IMR-90 (cell line): ENCODE results near the gene MTURN. TPM values are rescaled to one million over a fixed set of nuclear protein-coding genes. Genes with fewer than 3 reads are reported as not detected.

Experiments used
- ATAC-seq: fragments of 200-7000 bp; cut with Tn5 transposase; 2 replicates; pipeline ENCODE4 v1.9.1; 2020; ENCODE audit warnings: low read depth, mild to moderate bottlenecking, moderate library complexity
- BruUV-seq: library from RNA; stranded (reverse); fragments of 400-500 nt; replicated peaks from 2 replicates; lab custom pipeline; 2021; lab: Mats Ljungman, UMichigan
- CTCF ChIA-PET: fragments of 300-600 bp; formaldehyde crosslinking; extraction: SDS; loops from one replicate; lab custom pipeline; 2021; ENCODE audit warnings: antibody characterized with exemption; lab: Yijun Ruan, JAX
- POLR2A ChIA-PET: fragments of 300-600 bp; sonication (Branson Sonifier 250); formaldehyde crosslinking; loops from one replicate; lab custom pipeline; 2022; ENCODE audit warnings: antibody characterized with exemption; ENCODE audit not compliant: unreplicated experiment; lab: Charles Lee
- DNase-seq: peaks from one replicate; pipeline ENCODE4 v3.0.0; 2013
- H2AFZ ChIP-seq: replicated peaks from 2 replicates; pipeline ENCODE3; 2013; ENCODE audit warnings: low read length, mild to moderate bottlenecking; ENCODE audit not compliant: poor library complexity
- H2AK5ac ChIP-seq: 2 replicates; pipeline ENCODE4 v1.6.1; 2013; ENCODE audit warnings: low read depth, low read length, inconsistent platforms
- H2AK9ac ChIP-seq: replicated peaks from 2 replicates; pipeline ENCODE3; 2013; ENCODE audit warnings: mild to moderate bottlenecking, low read depth, low read length, moderate library complexity; ENCODE audit not compliant: poor library complexity
- H2BK120ac ChIP-seq: 2 replicates; pipeline ENCODE4 v1.6.1; 2013; ENCODE audit warnings: low read depth, low read length, inconsistent platforms
- H2BK15ac ChIP-seq: 3 replicates; pipeline ENCODE4 v1.6.1; 2013; ENCODE audit warnings: low read depth, low read length, inconsistent platforms
- H2BK20ac ChIP-seq: 2 replicates; pipeline ENCODE4 v1.6.1; 2013; ENCODE audit warnings: low read depth, mild to moderate bottlenecking, inconsistent platforms, low read length, moderate library complexity
- H2BK5ac ChIP-seq: 2 replicates; pipeline ENCODE4 v1.6.1; 2013; ENCODE audit warnings: mild to moderate bottlenecking, low read depth, low read length, inconsistent platforms; ENCODE audit not compliant: poor library complexity, severe bottlenecking
- H3K14ac ChIP-seq: replicated peaks from 2 replicates; pipeline ENCODE4 v1.6.1; 2013; ENCODE audit warnings: low read depth, low read length, inconsistent platforms
- H3K18ac ChIP-seq: 2 replicates; pipeline ENCODE4 v1.6.1; 2013; ENCODE audit warnings: low read depth, low read length, control low read depth
- H3K23ac ChIP-seq: 2 replicates; pipeline ENCODE4 v1.6.1; 2013; ENCODE audit warnings: low read depth, low read length, inconsistent platforms
- H3K27ac ChIP-seq: 2 replicates; pipeline ENCODE4 v1.5.1; 2013; ENCODE audit warnings: mild to moderate bottlenecking, control low read depth, low read length; ENCODE audit not compliant: insufficient read depth
- H3K27me3 ChIP-seq: 2 replicates; pipeline ENCODE4 v1.6.1; 2013; ENCODE audit warnings: low read length; ENCODE audit not compliant: control insufficient read depth, insufficient read depth
- H3K36me3 ChIP-seq: 2 replicates; pipeline ENCODE4 v1.6.1; 2013; ENCODE audit warnings: low read length, mixed read lengths; ENCODE audit not compliant: control insufficient read depth, insufficient read depth
- H3K4ac ChIP-seq: 2 replicates; pipeline ENCODE4 v1.6.1; 2013; ENCODE audit warnings: low read depth, low read length, inconsistent platforms
- H3K4me1 ChIP-seq: 2 replicates; pipeline ENCODE4 v1.6.1; 2013; ENCODE audit warnings: low read length, mixed read lengths; ENCODE audit not compliant: control insufficient read depth, insufficient read depth
- H3K4me2 ChIP-seq: 2 replicates; pipeline ENCODE4 v1.6.1; 2013; ENCODE audit warnings: low read depth, mild to moderate bottlenecking, control low read depth, low read length, moderate library complexity
- H3K4me3 ChIP-seq: 2 replicates; pipeline ENCODE4 v1.5.1; 2013; ENCODE audit warnings: low read depth, mild to moderate bottlenecking, control low read depth, low read length, moderate library complexity; ENCODE audit not compliant: insufficient read depth
- H3K56ac ChIP-seq: 2 replicates; pipeline ENCODE4 v1.6.1; 2013; ENCODE audit warnings: low read length, inconsistent platforms; ENCODE audit not compliant: insufficient read depth; ENCODE audit errors: extremely low read depth
- H3K79me1 ChIP-seq, 2 experiments: 2 replicates each; pipeline ENCODE4 v1.6.1; 2013; ENCODE audit warnings: low read length in 2 of 2, inconsistent platforms in 1 of 2, low read depth in 1 of 2
- H3K9ac ChIP-seq: 2 replicates; pipeline ENCODE4 v1.6.1; 2013; ENCODE audit warnings: low read depth, low read length, control low read depth
- H3K9me1 ChIP-seq: 2 replicates; pipeline ENCODE4 v1.6.1; 2013; ENCODE audit warnings: low read length, inconsistent platforms; ENCODE audit not compliant: insufficient read depth
- H3K9me3 ChIP-seq: 2 replicates; pipeline ENCODE4 v1.6.1; 2013; ENCODE audit warnings: low read length; ENCODE audit not compliant: control insufficient read depth, insufficient read depth
- H4K20me1 ChIP-seq: 2 replicates; pipeline ENCODE4 v1.6.1; 2013; ENCODE audit warnings: low read length, inconsistent platforms; ENCODE audit not compliant: insufficient read depth
- H4K5ac ChIP-seq: 2 replicates; pipeline ENCODE4 v1.6.1; 2013; ENCODE audit warnings: mild to moderate bottlenecking, low read depth, low read length, control low read depth
- H4K8ac ChIP-seq, 2 experiments: 2 replicates each; pipeline ENCODE4 v1.6.1; 2013; ENCODE audit warnings: low read depth in 2 of 2, low read length in 2 of 2, control low read depth in 1 of 2, inconsistent platforms in 1 of 2
- H4K91ac ChIP-seq: 2 replicates; pipeline ENCODE4 v1.6.1; 2013; ENCODE audit warnings: low read depth, low read length, inconsistent platforms; ENCODE audit not compliant: insufficient read depth
- BHLHE40 ChIP-seq: fragments of 150-350 bp; IDR thresholded peaks from 2 replicates; pipeline ENCODE4 v1.6.1; 2016; ENCODE audit warnings: mild to moderate bottlenecking, low read depth, low read length
- ELK1 ChIP-seq: fragments of 150-350 bp; IDR thresholded peaks from 2 replicates; pipeline ENCODE4 v1.6.1; 2016; ENCODE audit warnings: low read depth, mild to moderate bottlenecking, low read length, moderate library complexity, borderline replicate concordance
- RCOR1 ChIP-seq: IDR thresholded peaks from 2 replicates; pipeline ENCODE4 v1.6.1; 2012; ENCODE audit warnings: mild to moderate bottlenecking, low read length, improper control_type of control experiment; ENCODE audit not compliant: insufficient replicate concordance
- WGBS, 2 experiments: methylation state at CpG; one replicate each; pipeline versions ENCODE4 v1.1.5 to v1.1.7; 2013; ENCODE audit warnings: missing lambda C conversion rate in 2 of 2; ENCODE audit not compliant: insufficient read length in 1 of 2; ENCODE audit errors: extremely low coverage in 2 of 2; 5-methylcytosine and 5-hydroxymethylcytosine counted together
- dilution Hi-C: fragments of 300-500 bp; cut with HindIII; formaldehyde crosslinking; loops from one replicate; pipeline ENCODE4 v1.14.3; 2018; ENCODE audit warnings: low sequenced_read_pairs; ENCODE audit not compliant: unreplicated experiment
- in situ Hi-C: fragments of 300-500 bp; cut with MboI; formaldehyde crosslinking; loops from 3 replicates; pipeline ENCODE4 v1.14.3; 2019; ENCODE audit warnings: low sequenced_read_pairs, inconsistent platforms, mixed read lengths
- intact Hi-C: fragments of 100-400 bp; cut with micrococcal nuclease; formaldehyde crosslinking; loops from 2 replicates; pipeline ENCODE4 v1.10.0; 2022
- polyA plus RNA-seq, 3 experiments: library from polyadenylated mRNA; depleted of rRNA; stranded (reverse); fragments of >200 nt; gene quantifications; 2 replicates each; pipeline ENCODE4 v1.2.3, GENCODE V29; 2012; ENCODE audit warnings: low replicate concordance in 1 of 3
- total RNA-seq: library from RNA; depleted of rRNA; stranded (reverse); fragments of >200 nt; gene quantifications from 2 replicates; pipeline ENCODE4 v1.2.3, GENCODE V29; 2012

MTURN gene
- total and polyA plus RNA-seq, 2 of the 4 experiments (the other 2 are of a cell fraction): 2.8 to 5.6 TPM

- TF ChIP-seq RCOR1 (no peak), ELK1 (no peak), BHLHE40 (no peak)
- Histone ChIP-seq H3K4me3 (no peak overlapping the region), H3K56ac (no peak overlapping the region), H2AK5ac (no peak overlapping the region), H2AFZ (no peak overlapping the region), H3K4ac (no peak overlapping the region), H2BK15ac (no peak overlapping the region), H4K91ac (no peak overlapping the region), H4K5ac (no peak overlapping the region), H2BK120ac (no peak overlapping the region), H4K8ac (no peak overlapping the region), H3K36me3 (no peaks in the 10 kb centered on the region), H2BK20ac (no peak overlapping the region), H3K9me1 (no peaks in the 10 kb centered on the region), H3K9me3 (no peaks in the 10 kb centered on the region), H3K23ac (no peak overlapping the region), H2AK9ac (no peak overlapping the region), H2BK5ac (no peak overlapping the region), H3K18ac (no peak overlapping the region), H4K20me1 (no peaks in the 10 kb centered on the region), H3K27me3 (no peaks in the 10 kb centered on the region), H3K9ac (no peak overlapping the region), H3K14ac (no peak overlapping the region), H3K4me2 (no peak overlapping the region), H3K79me1 (no peaks in the 10 kb centered on the region; a peak in 1 of 4 replicates), H3K27ac (no peak overlapping the region), H3K4me1 (no peaks in the 10 kb centered on the region)
- in situ Hi-C loops (no loop called here), intact Hi-C loops (no loop called here), dilution Hi-C loops (no loop called here)
- ChIA-PET CTCF (no interaction called here), POLR2A (no interaction called here)
- BruUV-seq: no TSS peak
- no peak for DNase-seq
- WGBS, 2 experiments: no CpG with 5 or more reads among the region's 3 CpGs
- ATAC-seq: no peak
Observed at GRCh38 chr7:30102281-30102680, 32.5 kb upstream of the MTURN start.
